Measurements from ENCODE around the gene KREMEN1. TPM values are rescaled to one million over a fixed set of nuclear protein-coding genes. Genes with fewer than 3 reads are reported as not detected.
A peak's percentile ranks its signal among the peaks of the same experiment; 100 is the strongest.

Gene KREMEN1
- total and polyA plus RNA-seq, 2 of the 4 experiments (the other 2 are of a cell fraction) = 2.9 to 4.6 TPM

DNA sequence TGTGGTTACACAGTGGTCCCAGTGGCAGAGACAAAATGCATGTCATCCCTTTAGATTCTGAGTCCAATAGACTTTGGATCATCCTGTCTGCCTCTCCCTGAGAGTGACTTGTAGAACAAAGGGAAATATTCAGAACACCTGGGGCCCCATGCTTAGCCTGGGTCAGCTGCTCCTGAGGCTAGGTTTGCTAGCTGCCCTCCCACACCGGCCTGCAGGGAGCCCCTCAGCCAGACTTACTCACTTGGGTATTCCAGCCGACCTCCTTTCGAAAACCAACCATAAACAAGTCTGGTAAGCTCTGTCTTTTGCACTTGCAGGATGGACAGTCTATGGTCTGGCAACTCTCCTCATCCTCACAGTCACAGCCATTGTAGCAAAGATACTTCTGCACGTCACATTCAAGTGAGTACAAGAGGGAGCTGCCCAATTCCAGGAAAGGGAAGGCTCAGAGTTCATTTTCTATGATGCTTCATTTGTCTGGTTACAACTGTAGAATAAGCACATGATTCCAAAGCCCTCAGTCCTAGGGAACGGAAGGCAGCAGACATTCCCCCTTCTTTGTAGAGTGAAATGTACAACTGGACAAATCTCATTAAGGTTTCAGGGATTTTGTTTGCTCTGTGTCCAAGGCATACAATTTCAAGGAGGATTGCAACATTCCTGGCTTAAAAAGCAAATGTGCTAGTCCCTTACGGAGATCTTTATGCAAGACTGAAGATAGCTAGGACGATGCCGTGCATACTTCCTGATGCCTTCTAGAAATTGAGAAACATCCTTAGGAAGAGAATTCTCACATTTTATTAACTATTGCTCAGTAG lies 67.3 kb downstream of the KREMEN1 start:
- H3K4me3 ChIP-seq (ENCODE audit: insufficient read depth, low read depth, low read length) = no peak overlapping the region
- H2BK15ac ChIP-seq (ENCODE audit: low read depth, low read length) = no peak overlapping the region
- ChIA-PET CTCF (interaction anchor here (0.6 kb wide), 1 partner anchor 11 kb away, joined by 3 read pairs; no protein-coding TSS in a partner anchor), POLR2A (ENCODE audit: unreplicated experiment) (no interaction called here)
- H3K4me1 ChIP-seq (ENCODE audit: control insufficient read depth, insufficient read depth, low read length) = peaks cover 3% of the 10 kb centered on the region; the same call in 1 of the 2 replicates
- no peak overlapping the region for H2AK5ac ChIP-seq (ENCODE audit: low read depth, low read length)
- peak overlapping the region; percentile 22; the same call in 1 of the 2 replicates for H3K27ac ChIP-seq (ENCODE audit: insufficient read depth, low read length)
- H4K8ac ChIP-seq (ENCODE audit: low read depth in 2 of 2, low read length in 2 of 2) = no peak overlapping the region
- no peak overlapping the region for H2BK20ac ChIP-seq (ENCODE audit: low read depth, low read length)
- H2BK5ac ChIP-seq (ENCODE audit: low read depth, low read length, poor library complexity, severe bottlenecking) = no peak overlapping the region
- H2AFZ ChIP-seq (replicated peaks; ENCODE audit: low read length, poor library complexity) = no peak overlapping the region
- no peak overlapping the region for H3K56ac ChIP-seq (ENCODE audit: extremely low read depth, insufficient read depth, low read length)
- in situ Hi-C loops (cut with MboI; ENCODE audit: low sequenced_read_pairs) = no loop called here
- H3K4ac ChIP-seq (ENCODE audit: low read depth, low read length) = 0 out of 2 replicates have a peak overlapping the region, but pooled peaks have one; percentile 17
- H4K20me1 ChIP-seq (ENCODE audit: insufficient read depth, low read length) = no peaks in the 10 kb centered on the region
- H3K18ac ChIP-seq (ENCODE audit: low read depth, low read length) = no peak overlapping the region
- ATAC-seq (ENCODE audit: low read depth) = peak; percentile 91
- peaks cover 12% of the 10 kb centered on the region; the same call in 1 of the 2 replicates for H3K36me3 ChIP-seq (ENCODE audit: control insufficient read depth, insufficient read depth, low read length)
- no peak overlapping the region for H3K9ac ChIP-seq (ENCODE audit: low read depth, low read length)
- H3K14ac ChIP-seq (replicated peaks; ENCODE audit: low read depth, low read length) = no peak overlapping the region
- H2AK9ac ChIP-seq (replicated peaks; ENCODE audit: low read depth, low read length, poor library complexity) = no peak overlapping the region
- dilution Hi-C loops (cut with HindIII; ENCODE audit: low sequenced_read_pairs, unreplicated experiment) = no loop called here
- H3K79me1 ChIP-seq (ENCODE audit: low read depth in 1 of 2, low read length in 2 of 2) = no peaks in the 10 kb centered on the region
- BruUV-seq (replicated peaks) = no TSS peak
- no peak overlapping the region for H4K91ac ChIP-seq (ENCODE audit: insufficient read depth, low read depth, low read length)
- no peak for TF ChIP-seq RAD21 (IDR thresholded peaks at IDR 0.05; ENCODE audit: low read length)
- peak; percentile 65; the same call in 1 of the 2 replicates for TF ChIP-seq CEBPB (IDR thresholded peaks at IDR 0.05; ENCODE audit: low read depth, low read length)
- intact Hi-C loops (cut with micrococcal nuclease) = no loop called here
- no peak overlapping the region for H2BK120ac ChIP-seq (ENCODE audit: low read depth, low read length)
- peak; percentile 58 for DNase-seq
- no CpG with 5 or more reads among the region's 8 CpGs for WGBS, 2 experiments (ENCODE audit: extremely low coverage in 2 of 2, insufficient read length in 1 of 2)
- H3K23ac ChIP-seq (ENCODE audit: low read depth, low read length) = no peak overlapping the region
- H3K4me2 ChIP-seq (ENCODE audit: low read depth, low read length) = no peak overlapping the region; the same call in 1 of the 2 replicates
- H4K5ac ChIP-seq (ENCODE audit: low read depth, low read length) = no peak overlapping the region
- H3K27me3 ChIP-seq (ENCODE audit: control insufficient read depth, insufficient read depth, low read length) = no peaks in the 10 kb centered on the region
- H3K9me3 ChIP-seq (ENCODE audit: control insufficient read depth, insufficient read depth, low read length) = no peaks in the 10 kb centered on the region
- 0 out of 2 replicates have a peak, but pooled peaks cover 3% of the 10 kb centered on the region for H3K9me1 ChIP-seq (ENCODE audit: insufficient read depth, low read length)
